Ecto neural progenitor cell (in vitro differentiated cells): ENCODE measurements around the gene RASSF6.
A peak's percentile ranks its signal among the peaks of the same experiment; 100 is the strongest.
"Not testable (repeated sequence)": the region's sequence is repeated elsewhere in the genome, so short reads cannot be mapped to it uniquely, and the experiment has no call there.

Experiments
- DNase-seq: peaks from one replicate; pipeline ENCODE4 v3.0.0-alpha.2; 2018; ENCODE audit warnings: low spot score

RASSF6 gene, protein sequence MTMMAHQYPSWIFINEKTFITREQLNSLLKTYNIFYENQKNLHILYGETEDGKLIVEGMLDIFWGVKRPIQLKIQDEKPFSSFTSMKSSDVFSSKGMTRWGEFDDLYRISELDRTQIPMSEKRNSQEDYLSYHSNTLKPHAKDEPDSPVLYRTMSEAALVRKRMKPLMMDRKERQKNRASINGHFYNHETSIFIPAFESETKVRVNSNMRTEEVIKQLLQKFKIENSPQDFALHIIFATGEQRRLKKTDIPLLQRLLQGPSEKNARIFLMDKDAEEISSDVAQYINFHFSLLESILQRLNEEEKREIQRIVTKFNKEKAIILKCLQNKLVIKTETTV

DNA sequence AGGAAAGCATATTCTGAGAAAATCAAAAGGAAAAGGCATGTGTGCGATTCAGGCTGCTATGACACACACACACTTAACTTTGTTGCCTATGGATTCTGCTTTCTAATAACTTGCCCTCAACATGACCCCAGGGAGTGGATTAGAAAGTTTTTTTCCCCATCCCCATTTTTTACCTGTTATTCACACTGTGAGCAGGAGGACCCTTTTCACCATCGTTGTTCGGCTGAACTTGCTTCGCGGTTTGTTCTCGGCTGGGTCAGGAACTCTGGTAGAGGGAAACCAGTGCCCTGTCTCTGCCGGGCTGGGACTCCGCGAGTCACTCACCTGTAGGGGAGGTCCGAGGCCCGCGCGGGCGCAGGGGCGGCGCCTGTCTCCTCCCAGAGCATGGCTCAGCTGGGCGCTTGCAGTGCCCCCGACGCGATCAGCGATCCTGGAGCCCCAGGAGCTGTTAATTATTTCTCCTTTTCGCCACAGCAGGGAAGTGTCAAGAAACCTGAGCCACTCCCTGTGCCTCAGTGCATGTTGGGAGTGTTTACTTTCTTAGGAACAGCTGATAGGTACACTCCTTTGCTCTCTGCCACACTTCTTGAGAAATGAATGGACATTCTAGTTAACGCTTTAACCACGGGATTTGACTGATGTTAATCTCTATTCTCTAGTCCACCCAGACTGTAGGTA lies at the start of gene RASSF6:
RASSF6 (minus strand) TSS at position 322 of the 678 bp plus-strand sequence. CDS start 8,641 bp downstream, outside the sequence.
- peak; percentile 73 for DNase-seq

DNA sequence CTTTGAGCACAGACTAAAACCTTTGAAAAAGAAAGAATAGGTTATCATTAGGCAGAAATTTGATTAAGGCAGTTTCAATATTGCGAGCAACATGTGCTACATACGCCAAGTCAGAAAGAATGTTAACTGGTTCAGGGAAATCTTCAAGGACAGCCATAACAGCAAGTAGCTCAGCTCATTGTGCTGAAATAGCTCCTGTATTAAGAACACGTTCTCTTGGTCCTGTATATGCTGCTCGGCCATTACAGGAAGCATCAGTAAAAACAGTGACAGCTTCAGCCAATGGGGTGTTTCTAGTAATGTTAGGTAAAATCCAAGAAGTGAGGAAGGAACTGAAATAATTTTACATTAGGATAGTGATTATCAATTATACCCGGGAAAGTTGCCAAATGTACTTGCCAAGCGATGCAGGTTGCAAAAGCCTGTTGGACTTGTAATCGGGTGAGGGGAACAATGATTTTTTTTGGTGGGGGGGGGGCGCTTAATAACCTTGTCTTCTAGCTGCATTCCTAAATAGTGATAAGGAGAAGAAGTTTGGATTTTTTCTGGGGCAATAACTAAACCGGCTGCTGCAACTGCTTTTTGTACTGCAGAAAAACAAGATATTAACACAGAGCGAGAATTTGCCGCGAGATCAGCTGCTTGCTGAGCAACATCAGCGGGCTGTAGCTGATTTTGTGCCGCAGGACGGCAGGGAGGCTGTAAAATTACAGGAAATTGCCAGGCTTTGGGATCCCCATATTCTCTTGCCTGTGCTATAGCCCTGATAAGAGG lies 49.4 kb upstream of the RASSF6 start:
- no peak for DNase-seq

DNA sequence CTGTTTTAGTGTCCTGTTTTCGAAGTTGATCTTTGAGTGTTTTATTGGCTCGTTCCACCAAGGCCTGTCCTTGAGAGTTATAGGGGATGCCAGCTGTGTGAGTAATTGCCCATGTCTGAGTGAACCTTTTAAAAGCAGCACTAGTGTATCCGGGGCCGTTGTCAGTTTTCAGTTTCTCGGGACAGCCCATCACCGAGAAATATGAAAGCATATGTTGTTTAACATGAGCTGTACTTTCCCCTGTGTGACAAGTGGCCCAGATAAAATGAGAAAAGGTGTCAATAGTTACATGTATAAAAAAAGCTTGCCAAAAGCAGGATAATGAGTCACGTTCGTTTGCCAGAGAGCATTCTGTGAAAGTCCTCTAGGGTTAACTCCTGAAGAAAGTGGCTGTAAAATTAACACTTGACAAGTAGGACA lies 48.6 kb upstream of the RASSF6 start:
- DNase-seq: no peak

DNA sequence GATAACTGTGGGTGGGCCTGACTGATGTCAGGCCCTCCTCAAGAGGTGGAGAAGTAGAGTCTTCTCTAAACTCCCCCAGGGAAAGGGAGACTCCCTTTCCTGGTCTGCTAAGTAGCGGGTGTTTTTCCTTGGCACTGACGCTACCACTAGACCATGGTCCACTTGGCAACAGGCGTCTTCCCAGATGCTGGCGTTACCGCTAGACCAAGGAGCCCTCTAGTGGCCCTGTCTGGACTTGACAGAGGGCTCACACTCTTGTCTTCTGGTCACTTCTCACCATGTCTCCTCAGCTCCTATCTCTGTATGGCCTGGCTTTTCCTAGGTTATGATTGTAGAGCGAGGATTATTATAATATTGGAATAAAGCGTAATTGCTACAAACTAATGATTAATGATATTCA lies 45.7 kb upstream of the RASSF6 start:
- DNase-seq: not testable (repeated sequence)

DNA sequence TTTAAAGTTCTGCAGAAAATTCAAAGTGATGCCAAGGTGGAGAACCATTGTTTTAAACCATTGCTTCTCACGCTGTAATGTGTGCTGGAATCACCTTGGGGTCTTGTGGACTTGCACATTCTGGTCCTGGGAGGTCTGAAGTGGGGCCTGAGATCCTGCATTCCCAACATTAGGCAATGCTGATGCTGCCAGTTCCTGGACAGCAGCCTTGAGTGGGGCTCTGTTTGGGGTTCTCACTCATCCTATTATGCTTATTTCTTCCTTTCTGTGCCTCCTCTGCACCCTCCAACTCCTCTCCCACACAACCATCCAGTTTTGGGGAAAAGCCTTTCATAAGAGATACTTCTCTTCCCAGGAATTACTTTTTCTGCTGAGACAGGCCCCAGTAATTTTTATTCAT lies 44.2 kb upstream of the RASSF6 start:
- no peak for DNase-seq

DNA sequence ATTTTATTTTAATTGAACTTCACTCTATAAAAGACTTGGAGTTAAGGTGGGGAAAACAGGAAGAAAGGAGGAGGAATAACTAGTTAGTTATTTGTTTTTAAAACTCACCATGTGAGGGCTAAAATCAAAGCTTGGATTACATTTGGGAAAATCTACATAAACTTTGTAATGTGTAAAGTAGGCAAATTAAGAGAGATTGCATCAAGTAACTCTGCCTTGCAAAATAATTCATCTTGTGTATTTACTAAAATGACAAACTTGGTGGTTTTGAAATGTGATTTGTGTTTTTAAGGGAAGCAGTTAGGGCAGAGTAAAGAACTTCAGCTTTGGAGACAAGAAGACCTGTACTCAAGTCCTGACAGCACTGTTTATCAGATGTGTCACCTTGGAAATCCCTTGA lies 43.3 kb upstream of the RASSF6 start:
- no peak for DNase-seq

DNA sequence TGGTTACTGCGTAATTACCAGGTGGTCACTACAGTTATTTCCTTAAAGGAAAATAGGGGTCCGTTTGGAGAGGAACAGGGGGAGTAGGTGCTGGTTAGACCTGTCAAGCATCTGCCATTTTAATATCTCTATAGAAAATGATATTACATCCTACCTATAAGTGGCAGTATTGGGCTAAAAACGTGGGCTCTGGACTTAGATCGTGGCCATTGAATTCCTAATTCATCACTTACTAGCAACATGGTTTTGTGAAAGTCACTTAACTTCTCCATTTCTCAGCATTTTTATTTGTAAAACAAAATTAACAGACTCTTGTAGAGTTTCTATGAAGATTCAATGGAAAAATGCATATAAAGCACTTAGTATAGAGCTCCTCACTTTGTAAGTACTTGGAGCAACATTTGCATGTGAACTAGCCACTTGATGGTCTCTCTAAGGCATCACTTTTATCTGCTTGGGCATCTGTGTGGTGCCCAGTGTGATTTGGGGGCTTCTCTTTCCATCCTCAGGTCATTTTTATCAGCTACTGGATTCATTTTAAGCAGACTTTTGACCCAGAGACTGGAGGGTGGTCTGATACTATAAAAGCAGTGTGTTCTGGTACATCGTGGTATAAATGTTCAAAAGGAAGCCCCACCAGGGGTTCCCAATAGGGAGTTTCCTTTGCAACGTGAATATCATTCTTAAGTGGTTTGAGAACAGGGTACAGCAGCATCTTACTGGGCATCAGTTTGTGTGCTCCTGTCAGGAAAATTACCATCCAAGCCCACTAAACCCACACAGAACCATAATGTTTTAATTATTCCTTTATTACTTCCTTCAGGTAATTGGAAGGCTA lies 42.7 kb upstream of the RASSF6 start:
- DNase-seq: no peak

DNA sequence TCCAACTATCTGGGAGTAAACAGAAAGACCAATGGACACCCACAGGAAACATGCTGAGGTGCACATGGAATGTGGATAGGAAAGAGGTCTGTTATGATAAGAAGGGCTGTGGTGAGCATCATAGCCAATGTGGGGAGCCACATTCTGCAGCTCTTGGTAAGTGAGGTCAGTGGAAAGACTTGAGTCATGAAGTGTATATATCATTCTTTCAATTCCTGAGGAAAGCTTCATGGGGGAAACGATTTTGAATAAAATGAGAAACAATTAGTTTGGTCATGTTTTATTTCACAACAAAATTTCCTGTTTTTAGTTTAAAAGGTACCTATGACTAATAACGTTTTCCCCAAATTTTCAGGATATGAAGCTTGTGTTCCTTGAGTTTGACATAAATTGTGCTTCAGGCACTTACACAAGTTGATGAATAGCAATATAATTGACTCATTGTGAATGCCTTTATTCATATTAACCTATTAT lies 41.4 kb upstream of the RASSF6 start:
- no peak for DNase-seq

DNA sequence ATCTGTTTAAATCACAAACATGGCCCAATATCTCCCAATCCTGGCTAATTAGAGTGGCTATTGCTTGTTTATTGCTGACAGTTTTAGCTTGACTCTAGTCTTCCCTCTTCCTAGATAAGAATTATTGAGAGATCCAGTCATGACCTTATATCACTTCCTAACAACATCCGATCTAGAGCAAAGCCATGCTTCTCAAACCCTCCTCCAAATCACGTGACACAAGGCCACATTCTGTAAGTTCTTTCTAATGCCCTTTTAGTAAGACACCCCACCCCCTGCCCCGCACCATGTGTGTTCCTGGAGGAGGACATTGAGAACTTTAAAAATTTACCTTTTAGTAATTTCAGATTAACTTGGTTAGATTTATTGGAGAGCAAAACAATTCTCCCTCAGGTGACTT lies 40.6 kb upstream of the RASSF6 start:
- DNase-seq: no peak

DNA sequence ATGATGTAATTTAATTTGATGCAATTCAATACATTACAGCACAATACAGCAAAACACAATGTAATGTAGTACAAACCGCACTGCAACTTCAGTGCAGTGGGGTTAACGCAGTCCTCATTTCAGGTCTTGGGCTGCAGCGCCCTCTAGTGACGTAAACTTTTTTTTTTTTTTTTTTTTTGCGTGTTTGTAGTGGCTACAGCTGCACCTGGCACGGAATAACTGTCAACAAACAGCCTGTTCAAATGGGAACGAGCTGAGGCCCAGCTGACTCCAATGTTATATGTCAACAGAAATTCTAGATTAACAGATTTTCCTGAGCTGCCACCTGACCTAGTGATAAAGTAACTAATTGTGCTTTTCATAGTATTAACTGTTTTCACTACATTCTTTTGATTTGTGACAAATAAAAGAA lies 33.5 kb upstream of the RASSF6 start:
- no peak for DNase-seq

DNA sequence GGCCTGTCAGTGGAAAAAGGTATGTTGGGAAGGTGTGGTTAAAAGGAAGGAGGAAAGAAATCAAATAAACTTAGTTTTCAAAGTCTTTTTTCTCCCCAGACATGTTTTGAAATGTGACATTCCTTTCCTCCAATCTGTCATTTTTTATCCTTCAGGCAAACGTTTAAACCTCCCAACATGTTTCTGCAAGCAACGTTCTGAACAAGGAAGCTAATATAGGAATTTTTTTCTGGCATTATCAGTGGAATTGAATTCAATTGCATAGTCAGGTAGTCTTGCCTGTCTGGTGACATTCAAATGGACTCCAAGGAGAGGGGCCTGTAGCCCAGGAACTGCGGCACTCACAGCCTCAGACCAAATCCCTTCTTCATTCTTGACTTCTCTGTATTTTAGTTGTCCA lies 30.0 kb upstream of the RASSF6 start:
- DNase-seq: no peak

DNA sequence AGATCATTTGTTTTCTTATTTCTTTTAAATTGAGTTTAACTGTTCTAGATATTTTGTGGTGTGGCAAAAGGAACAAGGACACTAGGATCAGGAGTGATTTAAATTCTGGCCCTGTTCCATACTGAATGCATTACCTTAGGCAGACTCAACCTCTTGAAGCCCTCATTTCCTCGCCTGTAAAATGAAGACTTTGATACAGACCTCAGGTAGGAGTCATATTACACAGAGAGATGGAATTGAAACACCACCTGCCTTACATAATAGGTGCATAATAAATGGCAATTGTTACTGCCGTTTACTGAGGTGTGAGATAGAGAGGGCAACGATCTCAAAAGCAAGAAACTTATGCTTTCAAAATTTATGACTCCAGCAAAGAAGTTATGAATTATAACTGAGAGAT lies 28.2 kb upstream of the RASSF6 start:
- DNase-seq: no peak

DNA sequence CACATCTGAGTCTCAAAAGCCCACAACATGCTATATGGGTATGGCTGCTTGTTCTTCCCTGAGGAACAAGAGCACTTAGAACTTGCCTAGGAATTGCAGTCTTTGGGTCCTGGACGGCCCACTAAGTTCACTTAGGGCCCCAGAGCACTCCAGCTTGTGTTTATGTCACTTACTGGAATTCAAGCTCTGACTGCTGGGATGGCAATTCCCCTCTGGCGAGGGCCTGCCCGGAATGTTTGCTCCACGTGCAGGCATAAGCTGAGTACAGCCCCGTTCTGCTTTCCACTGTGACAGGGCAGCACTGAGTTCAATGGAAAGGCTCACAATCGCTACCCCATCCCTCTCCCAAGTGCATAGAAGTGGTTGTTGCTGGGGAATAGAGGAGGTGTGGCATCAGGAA lies 25.9 kb upstream of the RASSF6 start:
- no peak for DNase-seq

DNA sequence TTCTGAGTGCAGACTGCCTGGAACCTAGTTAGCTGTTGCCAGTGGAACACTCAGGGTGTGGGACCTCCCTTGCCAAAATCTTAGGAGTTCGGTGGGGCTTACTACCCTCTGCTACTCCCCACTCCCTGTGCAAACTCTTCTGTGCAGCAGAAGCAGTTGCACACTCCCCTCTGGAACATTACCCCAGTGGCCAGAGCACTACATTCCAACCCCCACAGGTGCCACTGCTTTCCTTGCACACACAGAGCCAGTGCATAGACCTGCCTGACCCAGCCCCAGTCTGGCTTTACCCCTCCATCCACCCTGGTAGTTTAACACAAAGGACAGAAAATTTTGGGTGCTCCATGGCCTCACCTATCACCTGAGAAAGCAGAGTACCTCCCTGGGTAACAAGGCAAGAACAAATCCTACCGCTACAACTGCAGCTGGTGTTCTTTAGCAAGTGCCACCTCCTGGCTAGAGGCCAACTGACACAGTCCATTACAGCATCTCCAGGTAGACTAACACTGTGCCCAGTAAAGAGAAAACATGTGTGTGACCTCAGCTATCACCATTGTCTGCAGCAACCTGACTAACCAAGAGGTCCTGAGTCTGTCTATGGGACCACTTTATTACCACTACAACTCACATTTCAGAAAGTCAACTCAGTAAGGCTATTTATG lies 11.5 kb upstream of the RASSF6 start:
- DNase-seq: no peak

DNA sequence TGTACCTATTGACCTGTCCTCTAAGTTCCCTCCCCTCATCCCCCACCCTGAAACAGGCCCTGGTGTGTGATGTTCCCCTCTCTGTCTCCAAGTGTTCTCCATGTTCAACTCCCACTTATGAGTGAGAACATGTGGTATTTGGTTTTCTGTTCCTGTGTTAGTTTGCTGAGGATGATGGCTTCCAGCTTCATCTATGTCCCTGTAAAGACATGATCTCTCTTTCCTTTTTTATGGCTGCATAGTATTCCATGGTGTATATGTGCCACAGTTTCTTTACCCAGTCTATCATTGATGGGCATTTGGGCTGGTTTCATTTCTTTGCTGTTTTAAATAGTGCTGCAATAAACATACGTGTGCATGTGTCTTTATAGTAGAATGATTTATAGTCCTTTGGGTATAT lies 8.6 kb upstream of the RASSF6 start:
- DNase-seq: not testable (repeated sequence)

DNA sequence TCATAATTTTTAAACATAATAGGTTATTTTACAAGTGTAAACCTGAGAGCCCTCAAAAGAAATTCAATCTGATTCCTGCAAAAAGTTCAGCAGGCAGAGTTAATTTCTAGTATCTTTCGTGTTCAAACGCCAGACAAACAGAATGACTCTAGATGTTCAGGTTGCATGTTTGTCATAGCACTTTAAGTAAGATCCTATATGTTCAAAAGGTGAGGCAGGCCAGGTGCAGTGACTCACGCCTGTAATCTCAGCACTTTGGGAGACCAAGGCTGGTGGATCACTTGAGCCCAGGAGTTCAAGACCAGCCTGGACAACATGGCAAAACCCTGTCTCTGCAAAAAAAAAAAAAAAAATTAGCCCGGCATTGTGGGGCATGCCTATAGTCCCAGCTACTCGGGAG lies 1.1 kb upstream of the RASSF6 start:
- no peak for DNase-seq

DNA sequence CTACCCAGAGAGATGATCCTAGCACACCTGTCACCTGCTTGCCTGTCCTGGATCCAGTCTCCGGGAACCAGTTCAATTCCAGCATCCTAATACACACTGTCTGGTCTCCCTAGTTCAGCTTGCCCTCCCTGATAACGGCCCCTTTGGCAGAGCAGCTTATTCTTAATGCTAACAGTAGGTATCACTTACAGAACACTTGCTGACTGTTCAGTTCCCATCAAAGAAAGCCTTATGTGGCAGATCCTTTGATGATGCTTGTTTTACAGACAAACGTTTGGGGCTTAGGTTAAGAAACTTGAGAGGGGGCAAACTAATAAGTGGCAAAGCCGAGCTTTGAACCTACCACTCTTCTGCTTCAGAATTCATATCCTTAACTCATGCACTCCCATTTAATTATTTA lies 890 bp downstream of the RASSF6 start:
- DNase-seq: no peak

DNA sequence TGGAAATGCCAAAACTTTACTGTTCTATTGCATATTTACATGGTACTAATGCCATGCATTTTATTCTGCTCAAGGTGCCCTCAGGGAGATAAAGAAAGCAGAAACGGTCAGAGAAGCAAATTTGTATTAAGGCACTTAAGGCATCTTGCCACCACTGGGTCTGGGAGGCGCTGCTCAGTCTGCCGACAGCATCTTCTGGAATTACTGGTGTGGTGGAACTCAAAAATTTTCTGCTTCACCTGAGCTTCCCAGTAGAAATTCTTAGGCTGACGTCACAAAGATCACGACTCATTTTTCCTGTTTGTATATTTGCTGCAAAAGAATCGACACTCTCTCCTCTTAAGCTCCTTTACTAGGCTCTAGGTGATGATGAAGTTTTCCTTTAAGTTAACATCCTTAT lies 3.0 kb downstream of the RASSF6 start:
- no peak for DNase-seq

DNA sequence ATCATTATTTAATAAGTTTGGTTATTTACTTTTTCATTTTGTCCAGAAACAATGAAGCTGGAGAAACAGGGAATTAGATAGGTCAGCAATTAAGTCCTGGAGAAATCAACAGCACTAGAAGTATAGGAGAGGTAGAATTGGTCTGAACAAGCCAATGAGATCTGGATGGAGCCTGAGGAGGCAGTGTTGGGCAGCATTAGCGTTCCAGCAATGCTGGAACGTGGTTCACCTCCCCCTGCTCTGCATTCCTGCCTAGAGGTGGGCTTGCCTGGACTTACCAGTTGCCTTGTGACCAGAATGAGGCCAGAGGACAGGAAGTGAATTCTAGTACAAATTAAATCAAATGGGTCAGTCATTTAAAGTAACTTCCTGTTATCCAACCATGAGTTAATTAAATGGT lies 4.6 kb downstream of the RASSF6 start:
- no peak for DNase-seq

DNA sequence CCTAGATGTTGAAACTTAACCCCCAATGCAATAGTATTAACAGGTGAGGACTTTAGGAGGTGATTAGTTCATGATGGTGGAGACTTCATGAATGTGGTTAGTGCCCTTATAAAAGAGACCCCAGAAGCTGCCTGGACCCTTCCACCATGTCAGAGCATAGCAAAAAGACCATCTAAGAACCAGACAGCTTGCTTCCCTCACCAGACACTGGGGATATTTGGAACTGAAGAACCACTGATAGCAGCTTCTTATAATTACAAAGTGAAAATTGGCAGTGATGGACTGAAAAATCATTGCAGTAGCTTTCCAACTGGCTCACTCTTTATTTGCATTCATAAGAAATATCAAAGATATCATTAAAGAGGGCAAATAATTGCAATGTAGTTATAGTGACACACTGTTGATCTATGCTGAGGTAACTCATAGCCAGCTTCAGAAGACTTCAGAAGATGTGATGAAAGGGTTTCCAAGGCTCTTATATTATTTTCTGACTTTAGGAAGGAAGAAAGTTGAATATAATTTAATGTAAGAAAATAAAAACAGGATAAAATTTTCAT lies 5.8 kb downstream of the RASSF6 start:
- DNase-seq: no peak

DNA sequence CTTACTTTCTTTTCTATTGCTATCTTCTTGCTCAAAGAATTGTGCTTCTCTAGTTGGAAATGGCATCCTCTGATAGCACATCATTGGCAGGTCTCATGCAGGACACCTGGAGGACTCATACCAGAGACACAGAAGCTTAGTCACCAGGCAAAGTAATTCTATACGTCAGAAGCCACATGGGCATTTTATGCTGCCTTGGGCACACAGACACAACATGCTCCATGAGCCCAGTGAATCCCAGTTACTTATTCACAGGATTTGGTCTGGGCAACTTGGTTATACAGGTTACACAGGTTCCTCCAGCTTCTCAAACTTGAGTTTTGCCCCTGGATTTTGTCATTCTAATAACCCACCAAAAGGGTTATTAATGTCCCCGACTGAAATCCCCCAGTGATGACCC lies 7.1 kb downstream of the RASSF6 start:
- DNase-seq: no peak
